GDM1 (cell line): ENCODE results near the gene DYSF.

Source experiments
- DNase-seq: peaks from one replicate; lab custom pipeline; 2025; lab: John Stamatoyannopoulos, UW

The DYSF gene

DNA sequence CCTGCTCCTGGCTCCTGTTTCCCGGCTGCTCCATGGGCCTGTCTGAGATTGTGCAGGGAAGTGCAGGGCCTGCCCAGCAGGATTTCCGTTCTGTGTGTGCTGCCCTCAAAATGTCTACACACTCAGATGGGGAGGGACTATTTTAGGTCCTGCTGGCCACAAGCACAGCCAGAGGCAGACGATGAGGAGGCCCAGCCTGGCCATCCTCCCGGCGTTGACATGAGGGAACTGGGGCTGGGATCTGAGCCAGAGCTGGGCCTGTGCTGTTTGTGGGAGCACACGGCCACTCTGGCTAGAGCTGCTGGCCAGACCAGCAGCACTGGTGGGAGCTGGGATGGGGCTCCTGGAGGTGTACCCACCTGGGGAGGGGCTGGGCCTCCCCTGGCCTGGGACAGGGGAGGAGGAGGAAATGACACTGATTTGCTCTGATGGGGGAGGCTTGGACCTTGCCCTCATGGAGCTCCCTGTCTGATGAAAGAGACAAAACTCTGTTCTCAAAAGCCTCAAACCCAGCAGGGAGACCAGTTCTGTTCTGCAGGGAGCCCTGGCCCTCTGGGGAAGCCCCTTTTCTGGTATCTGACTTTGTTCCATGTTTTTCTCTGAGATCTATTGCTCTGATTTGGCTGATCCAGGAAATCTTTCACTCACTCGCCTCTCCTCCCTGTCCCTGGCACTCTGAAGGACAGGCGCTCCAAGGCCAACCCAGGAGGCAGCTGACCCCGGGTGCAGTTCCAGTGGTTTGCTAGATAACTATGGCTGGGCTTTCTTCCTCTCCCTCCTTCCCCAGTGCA, 161.8 kb downstream of the DYSF start:
- DNase-seq: no peak

DNA sequence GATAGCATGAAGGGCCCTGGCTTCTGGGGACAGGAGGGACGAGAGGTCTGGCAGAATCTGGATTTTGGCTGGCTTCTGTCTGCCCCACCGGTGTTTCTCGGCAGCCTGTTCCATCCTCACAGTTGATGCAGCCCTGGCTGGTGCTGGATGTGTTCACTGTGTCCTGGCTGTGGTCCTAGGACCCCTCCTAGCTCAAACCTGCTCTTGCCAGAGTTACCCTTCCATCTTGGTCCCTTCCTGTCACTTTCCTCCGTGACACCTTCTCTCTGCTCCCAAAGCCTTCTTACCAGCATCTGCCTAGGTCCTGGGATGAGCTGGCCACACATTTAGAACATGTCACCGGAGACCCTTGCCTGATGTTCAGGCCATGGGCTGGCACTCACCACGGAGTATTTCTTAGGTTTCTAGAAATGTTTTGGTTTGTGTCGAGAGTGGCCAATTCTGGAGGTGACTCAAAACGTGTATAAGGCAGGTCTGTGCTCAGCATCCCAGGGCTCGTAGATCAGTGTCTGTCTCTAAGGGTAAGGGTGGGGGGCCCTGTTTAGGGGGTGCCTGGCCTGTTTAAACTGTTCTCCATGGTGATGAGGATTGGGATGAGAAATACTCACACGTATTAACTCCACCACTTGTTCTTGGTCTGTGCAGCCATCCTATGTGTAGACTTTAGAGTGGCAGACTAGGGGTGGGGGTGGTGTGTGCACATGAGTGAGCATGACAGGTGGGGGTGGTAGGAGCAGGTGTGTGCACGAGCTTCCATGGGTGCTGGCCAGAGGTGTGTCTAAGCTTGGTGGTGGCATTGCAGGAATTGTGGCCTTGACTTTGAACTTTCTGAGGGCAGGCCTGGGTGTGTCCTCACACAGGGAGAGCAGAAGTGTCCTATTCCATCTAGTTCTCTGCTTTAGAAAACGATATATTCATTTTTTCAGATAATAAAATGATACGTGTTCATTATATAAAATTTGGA, 162.7 kb downstream of the DYSF start:
- no peak for DNase-seq

DNA sequence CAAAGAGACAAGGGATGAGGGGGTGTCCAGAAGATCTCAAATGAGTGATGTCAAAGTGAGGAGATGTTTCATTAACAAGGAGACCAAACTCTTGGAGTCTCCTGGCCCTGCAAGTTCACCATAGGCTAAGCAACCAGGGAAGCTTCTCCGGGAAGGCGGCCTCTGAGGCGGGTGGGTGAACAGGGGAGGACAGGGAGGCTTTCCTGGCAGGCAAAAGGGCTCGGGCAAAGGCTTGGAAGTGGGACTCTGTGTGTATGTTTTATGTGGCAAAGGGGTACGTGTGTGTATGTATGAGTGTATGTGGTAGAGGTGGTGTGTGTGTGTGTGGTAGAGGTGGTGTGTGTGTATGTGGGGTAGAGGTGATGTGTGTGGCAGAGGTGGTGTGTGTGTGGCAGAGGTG, 163.9 kb downstream of the DYSF start:
- DNase-seq: no peak

GRCh38 chr2:71618327-71619113, 165.2 kb downstream of the DYSF start:
- no peak for DNase-seq

- DNase-seq: no peak
Measured at GRCh38 chr2:71619230-71619741, 165.9 kb downstream of the DYSF start.

- DNase-seq: no peak
Measured at GRCh38 chr2:71620116-71620515, 166.8 kb downstream of the DYSF start.

DNA sequence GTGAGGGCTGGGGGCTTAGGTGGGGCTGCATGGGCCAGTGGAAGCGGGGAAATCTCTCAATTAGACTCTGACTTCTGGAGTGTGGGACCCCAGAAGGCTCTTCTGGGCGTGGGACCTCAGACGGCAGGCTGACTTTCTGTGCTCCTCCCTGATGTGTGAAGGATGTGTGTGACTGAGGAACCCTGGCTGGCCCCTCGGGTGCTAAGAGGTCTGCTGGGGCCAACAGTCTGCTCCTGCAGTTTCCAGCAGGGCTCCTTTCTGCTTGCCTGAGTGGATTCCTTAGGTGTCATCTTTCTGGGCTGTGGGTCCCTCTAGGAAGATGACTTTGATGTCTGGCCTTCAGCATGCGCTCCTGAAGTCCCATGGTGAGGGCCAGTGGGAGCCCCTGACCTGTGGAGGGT, 167.5 kb downstream of the DYSF start:
- DNase-seq: no peak

DNA sequence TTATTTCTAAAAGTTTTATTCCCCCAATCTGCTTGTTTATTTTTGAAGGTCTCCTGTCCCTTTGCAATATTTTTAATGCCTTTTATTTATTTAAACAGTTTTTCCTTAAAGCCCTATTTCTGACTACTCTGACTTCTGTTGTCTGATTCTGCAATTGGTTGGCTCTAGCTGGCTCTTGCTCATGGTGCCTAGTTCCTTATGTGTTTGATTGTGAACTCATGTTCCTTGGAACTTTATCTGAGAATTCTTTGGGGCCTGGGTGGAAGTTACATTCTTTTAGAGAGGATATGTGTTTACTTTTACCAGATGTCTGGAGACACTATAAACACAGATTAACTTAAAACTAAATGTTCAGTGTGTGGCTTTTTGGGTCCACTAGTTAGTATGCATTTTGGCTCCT, 175.9 kb downstream of the DYSF start:
- no peak for DNase-seq

DNA sequence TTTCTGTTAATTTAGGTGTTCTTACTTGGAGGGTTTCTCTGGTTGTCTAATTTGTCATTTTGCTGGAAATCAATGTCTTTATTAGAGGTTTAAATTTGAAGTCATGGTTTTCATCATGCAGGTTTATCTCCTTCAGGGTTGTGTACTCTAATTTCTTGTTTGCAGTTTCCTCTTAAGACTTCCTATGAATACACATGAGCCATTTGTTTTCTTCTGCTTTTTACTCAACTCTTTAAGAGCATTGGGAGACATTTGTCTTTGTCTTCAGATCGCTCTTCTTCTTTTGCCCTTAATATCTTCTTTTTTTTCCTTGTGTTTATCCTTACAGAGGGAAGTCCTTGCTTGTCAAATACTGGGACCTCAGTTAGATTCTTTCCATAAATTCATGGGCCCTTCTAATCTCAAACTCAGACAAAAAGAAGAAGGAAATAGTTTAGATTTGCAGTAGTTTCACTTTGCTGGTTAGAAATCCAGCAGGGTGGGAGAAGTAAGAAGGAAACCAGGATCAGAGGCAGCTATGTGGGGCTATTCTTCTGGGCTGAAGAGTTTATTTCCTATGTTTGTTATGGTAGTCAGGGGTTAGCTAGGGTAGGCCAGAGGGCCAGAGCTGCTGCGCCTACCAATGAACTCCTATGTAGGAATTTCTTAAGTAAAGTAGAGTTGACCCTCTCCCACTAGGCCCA, 176.6 kb downstream of the DYSF start:
- DNase-seq: no peak

GRCh38 chr2:71630454-71631328, 177.3 kb downstream of the DYSF start:
- no peak for DNase-seq

DNA sequence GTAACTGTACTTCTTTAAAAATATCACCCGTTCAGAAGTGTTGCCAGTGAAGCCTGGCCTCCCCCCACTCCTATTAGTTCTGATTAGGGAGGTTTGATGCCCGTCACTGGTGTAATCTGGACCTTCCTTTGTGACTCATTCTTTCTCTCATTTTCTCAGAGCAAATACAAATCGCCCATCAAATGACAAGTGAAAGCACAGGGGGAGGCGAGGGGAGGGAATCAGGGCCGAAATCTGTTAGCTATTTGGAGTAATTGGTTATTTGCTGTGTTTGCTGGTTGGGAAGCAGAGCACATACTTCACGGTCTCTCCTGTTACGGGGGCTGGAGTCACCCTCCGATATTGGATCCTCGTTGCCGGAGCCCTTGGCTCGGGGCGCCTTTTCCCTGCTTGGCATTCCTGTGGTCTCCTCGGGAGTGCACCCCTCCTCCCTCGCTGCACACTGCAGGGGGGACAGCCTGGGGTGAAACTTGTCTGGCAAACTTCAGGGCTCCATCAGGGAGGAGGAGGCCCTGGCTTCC, 178.1 kb downstream of the DYSF start:
- no peak for DNase-seq

GRCh38 chr2:71633086-71633485, 179.7 kb downstream of the DYSF start:
- DNase-seq: no peak

DNA sequence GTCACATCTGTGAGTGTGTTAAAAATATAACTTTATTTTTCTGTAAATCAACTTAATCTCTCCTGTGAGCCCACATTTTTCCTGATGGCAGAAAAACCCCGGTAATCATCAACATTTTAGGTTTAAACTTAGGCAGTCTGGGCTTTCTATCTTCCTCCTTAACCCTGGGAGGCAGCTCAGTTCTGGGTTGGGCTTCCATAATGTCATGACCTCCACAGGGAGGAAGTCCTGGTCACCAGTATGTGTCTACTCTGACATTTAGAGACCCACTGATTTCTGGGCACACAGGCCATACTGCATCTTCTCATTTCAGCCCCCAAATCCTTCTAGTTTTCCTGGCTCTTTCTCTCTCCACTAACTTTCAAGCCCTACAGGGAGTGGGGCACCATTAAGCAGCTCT, 181.2 kb downstream of the DYSF start:
- DNase-seq: no peak

DNA sequence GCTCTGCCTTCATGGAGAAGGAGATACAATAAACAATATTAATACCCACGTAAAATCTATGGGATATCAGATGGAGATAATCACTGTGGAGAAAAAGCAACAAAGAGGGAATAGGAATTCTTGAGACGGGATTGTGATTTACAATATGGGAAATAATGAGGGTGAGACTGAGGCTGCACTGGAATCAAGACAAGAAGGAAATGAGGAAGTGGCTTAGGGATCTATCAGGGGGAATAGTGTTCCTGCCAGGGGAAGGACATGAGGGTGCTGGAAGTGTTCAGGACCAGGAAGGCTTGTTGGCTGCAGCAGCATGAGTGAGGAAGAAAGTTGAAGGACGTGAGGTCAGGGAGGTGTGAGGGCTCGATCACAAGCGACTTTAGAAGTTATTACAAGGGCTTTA, 182.4 kb downstream of the DYSF start:
- no peak for DNase-seq

GRCh38 chr2:71637168-71637567, 183.8 kb downstream of the DYSF start:
- DNase-seq: no peak

GRCh38 chr2:71637736-71638135, 184.4 kb downstream of the DYSF start:
- no peak for DNase-seq

DNA sequence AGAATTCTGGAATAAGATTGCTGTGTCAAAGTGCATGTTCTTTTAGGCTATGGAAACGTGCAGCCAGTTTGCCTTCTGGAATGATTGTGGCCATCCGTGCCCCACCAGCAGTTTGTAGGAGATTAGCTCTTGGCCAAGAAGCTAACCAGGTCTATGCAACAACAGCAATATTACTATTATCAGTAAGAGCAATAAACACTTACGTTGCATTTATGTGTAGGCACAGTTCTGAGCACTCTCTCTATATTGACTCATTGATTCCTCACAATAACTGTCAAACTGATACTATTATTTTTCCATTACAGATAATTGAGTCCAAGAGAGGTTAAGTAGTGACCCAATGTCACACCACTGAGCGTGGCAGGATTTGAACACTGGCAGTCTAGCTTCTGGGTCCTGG, 186.4 kb downstream of the DYSF start:
- DNase-seq: no peak

GRCh38 chr2:71640489-71640888, 187.1 kb downstream of the DYSF start:
- DNase-seq: no peak

DNA sequence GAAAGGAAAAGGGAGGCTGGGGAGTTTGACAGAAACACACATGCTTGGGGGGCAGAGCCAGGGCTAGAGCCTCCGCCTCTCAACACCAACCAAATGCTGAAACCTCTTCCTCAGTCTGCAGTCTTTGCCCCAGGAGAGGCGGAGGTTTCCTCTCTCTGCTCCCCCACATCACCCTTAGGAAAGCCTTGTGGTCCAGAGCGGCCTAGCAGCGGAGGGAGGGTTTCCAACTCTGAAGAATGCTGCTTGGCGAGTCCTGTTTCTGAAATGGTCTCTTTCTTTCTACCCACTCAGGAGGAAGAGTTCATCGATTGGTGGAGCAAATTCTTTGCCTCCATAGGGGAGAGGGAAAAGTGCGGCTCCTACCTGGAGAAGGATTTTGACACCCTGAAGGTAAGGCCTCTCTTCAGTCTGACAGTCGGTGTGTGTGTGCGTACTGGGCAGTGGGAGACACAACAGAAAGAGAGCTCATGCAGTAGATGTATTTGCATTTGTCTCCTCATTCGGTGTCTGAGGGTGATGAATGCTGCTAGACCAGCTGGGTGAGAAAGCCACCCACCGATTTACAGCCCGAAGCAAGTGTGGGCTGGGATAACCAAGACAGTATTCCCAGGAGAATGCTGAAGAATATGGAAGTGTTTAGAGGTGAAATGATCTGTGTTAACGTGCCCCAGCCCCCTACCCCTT, 190.5 kb downstream of the DYSF start:
- DNase-seq: no peak

DNA sequence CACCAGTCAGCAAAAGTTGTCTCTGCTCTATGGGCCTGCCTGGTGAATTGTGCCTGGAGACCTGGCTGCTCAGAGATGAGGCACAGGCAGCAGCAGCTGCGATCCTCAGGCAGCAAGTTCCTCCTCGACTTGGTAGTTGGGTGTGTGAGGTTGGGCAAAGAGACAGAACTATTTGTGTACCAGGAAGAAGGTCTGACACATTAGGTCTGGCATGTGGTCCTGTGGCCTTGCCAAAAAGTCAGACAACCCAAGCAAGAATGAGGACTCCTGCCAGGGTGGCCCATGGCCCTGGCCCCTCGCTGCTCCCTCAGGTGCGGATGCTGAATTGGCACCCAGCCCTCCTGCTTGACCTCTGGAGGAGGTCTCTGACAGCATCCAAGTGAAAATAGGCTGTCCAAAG, 192.7 kb downstream of the DYSF start:
- no peak for DNase-seq
